HFF-Myc (cell line): ENCODE measurements around the gene SCML1.

ENCODE experiments used
- DNase-seq: peaks from one replicate; pipeline ENCODE4 v3.0.0-alpha.2; 2011; ENCODE audit warnings: low read depth; ENCODE audit errors: extremely low read depth
- H3K4me3 ChIP-seq: replicated peaks from 2 replicates; pipeline ENCODE4 v1.5.1; 2011; ENCODE audit warnings: low read depth, mild to moderate bottlenecking, control low read depth, low read length
- TF ChIP-seq, protein P1 (sequence below): IDR thresholded peaks from 2 replicates; pipeline ENCODE4 v1.5.1; 2012; ENCODE audit warnings: mild to moderate bottlenecking, low read depth, low read length, control low read depth; ENCODE audit errors: missing control alignments

Gene SCML1, protein sequence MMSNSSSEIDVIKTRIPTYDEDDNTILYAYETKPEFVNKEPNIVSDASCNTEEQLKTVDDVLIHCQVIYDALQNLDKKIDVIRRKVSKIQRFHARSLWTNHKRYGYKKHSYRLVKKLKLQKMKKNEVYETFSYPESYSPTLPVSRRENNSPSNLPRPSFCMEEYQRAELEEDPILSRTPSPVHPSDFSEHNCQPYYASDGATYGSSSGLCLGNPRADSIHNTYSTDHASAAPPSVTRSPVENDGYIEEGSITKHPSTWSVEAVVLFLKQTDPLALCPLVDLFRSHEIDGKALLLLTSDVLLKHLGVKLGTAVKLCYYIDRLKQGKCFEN

DNA sequence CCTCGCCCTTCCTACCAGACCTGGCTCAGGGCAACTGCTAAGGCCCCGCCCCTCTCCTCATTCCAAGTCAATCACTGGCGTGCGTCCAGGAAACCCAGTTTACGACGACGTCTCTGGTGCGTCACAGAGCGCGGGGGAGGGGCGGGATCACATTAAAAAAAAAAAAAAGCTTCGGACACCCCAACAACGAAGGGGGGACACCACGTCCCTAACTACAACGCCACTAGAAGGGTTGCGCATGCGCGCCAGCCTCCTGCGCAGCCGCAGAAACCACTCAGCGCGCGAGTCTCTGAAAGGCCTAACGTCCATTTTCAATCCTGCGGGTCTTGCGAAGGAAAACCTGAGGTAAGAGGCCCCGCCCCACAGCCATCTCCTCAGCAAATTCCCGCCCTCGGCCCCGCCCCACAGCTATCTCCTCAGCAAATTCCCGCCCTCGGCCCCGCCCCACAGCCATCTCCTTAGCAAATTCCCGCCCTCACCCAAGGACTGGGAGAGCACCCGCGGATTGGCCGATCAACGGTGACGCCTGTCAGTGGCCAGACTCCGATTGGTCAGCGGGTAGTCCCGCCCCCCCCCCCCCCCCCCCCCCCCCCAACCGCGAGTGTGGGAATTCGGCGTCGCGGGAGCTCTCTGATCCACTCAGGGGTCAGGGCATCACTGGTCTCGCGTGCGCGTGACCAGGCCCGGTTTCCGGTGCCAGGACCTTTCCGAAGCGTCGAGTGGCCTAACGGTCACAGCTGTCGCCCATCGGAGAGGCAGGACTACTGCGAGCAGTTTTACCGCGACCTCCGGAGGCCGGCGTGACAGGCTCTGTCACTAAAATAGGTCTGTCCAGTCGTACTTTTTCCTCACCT, at the start of gene SCML1:
SCML1 (plus strand) TSS at position 638 of the 854 bp plus-strand sequence. CDS start 6,694 bp downstream, outside the sequence.
- peak within 1 kb of the TSS; percentile 69 for H3K4me3 ChIP-seq
- peak; percentile 81 for DNase-seq
- TF ChIP-seq, protein P1, sequence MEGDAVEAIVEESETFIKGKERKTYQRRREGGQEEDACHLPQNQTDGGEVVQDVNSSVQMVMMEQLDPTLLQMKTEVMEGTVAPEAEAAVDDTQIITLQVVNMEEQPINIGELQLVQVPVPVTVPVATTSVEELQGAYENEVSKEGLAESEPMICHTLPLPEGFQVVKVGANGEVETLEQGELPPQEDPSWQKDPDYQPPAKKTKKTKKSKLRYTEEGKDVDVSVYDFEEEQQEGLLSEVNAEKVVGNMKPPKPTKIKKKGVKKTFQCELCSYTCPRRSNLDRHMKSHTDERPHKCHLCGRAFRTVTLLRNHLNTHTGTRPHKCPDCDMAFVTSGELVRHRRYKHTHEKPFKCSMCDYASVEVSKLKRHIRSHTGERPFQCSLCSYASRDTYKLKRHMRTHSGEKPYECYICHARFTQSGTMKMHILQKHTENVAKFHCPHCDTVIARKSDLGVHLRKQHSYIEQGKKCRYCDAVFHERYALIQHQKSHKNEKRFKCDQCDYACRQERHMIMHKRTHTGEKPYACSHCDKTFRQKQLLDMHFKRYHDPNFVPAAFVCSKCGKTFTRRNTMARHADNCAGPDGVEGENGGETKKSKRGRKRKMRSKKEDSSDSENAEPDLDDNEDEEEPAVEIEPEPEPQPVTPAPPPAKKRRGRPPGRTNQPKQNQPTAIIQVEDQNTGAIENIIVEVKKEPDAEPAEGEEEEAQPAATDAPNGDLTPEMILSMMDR = no peak

DNA sequence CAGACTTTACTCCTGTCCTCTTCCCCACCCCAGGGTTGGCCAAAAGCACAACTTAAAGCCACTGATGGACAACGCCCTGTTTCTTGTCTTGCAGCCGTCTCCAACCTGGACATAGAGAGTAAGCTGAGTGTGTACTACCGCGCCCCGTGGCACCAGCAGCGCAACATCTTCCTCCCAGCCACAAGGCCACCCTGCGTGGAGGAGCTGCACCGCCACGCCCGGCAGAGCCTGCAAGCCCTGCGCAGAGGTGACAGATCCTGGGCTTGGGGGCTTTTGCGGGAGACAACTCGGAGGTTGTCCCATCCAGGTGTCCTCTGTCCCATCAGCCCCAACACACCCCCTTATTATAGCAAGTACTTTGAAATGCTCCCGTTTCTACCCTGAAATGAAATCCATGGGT, 49.6 kb upstream of the SCML1 start:
- TF ChIP-seq, protein P1 = no peak
- H3K4me3 ChIP-seq = no peak overlapping the region
- DNase-seq = no peak

DNA sequence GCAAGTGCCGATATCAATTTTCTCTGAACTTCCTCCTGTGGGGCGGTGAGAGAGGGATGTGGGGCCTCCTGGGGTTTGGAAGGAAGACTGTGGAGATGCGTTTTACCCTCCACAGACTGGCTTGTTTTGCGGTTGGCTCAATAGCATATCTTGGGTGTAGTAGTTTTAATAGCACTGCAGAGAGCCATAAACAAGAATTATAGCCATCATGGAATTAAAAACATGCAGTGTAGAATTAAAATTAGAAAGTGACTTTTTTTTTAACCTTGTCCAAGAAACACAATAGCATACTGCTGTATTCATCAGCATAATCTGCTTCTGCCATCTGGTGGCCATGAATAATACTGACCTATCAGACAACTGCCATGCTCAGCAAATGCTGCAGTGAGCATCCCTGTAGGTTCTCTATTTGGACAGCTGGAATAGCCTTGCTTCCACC, 47.3 kb upstream of the SCML1 start:
- peak; percentile 46 for DNase-seq
- no peak overlapping the region for H3K4me3 ChIP-seq
- TF ChIP-seq, protein P1 = peak; percentile 45

DNA sequence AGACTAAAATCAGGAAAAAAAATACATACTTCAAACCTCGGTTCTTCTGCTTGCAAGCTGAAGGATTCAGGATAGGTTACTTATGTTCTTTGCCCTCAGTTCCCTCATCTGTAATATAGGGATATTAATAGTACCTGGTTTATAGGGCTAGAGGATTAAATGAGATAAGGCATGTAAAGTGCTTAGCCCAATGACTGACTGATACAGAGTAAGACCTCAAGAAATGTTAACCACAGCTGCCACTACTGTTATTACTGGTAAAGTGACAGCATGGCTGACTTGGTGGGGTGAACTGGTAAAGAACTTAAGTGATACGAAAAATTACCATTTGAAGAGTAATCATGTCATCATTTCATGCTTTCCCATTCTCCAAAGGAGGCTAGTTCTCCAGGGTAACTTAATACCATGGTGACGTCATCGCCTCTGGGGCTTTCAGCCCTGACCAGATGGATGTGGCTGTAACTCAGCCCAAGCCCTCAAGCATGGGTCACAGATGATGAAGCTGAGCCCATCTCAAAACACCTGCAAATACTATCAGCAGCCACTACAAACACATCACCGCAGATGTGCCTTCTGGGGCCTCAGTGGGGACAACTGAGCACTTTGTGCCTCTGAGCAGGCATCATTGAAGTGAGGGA, 44.5 kb upstream of the SCML1 start:
- TF ChIP-seq, protein P1 = no peak
- peak; percentile 75 for DNase-seq
- H3K4me3 ChIP-seq = no peak overlapping the region

DNA sequence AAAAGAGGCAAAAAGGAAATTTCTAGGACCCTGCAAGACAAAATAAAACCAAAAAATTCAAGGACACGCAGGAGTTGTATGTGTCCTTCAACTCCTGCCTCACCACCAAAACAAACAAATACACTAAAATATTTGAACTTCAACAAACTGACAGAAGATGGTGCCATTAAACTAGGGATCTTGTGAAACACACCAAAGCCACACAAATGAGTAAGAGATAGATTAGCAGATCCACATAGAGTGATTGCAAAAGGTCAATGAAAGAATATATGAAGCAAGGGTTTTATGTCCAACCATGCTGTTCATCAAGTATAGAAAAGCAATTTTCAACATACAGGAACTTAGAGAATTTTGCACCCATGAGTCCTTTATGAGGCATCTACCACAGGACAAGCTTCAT, 40.1 kb upstream of the SCML1 start:
- TF ChIP-seq, protein P1 = no peak
- no peak for DNase-seq
- no peak overlapping the region for H3K4me3 ChIP-seq

DNA sequence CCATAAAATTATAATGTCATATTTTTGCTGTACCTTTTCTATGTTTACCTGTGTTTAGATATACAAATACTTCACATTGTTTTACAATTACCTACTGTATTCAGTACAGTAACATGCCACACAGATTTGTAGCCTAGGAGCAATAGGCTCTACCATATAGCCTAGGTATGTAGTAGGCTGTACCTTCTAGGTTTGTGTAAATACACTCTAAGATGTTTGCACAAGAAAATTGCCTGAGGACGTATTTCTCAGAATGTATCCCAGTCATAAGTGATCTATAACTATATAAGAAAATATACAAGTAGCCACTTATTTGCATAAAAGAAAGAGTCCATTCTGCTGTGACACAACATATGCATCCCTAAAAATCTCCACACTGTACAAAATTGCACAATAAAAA, 36.3 kb upstream of the SCML1 start:
- TF ChIP-seq, protein P1 = no peak
- no peak for DNase-seq
- H3K4me3 ChIP-seq = no peak overlapping the region
